ENCODE measurements around the gene TENM4.
"Not testable (repeated sequence)": the region's sequence is repeated elsewhere in the genome, so short reads cannot be mapped to it uniquely, and the experiment has no call there.

TENM4 gene

DNA sequence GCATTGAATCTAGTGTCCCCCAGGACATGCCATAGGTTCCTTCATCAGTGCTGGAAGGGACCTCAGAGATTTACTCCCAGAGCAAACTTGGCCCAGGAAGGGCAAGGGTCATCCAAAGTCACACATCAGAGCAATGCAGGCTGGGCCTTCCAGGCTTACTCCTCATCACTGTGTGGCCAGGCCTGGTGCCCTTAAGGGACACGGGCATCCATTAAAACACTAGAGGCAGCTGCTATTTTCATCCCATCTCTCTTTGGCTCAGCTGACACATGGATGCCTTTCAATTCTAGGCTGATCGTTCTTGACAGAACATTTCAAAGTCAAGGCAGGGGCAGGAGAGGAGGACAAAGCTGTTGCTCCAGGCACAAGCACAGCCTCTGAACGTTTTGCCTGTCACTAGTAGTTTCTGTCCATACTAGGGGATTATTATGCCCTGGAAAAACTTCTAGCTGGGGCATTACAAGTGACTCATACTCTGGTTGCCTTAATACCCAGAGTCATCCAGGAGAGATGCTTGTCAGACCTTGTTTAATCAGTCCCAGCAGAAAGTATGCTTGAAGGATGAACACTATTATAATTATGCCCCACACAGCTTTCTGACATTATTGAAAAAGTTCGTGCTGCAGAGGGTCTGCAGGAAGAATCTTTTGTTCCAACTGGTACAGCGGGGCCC lies 240.3 kb downstream of the TENM4 start:
- no peak for DNase-seq

DNA sequence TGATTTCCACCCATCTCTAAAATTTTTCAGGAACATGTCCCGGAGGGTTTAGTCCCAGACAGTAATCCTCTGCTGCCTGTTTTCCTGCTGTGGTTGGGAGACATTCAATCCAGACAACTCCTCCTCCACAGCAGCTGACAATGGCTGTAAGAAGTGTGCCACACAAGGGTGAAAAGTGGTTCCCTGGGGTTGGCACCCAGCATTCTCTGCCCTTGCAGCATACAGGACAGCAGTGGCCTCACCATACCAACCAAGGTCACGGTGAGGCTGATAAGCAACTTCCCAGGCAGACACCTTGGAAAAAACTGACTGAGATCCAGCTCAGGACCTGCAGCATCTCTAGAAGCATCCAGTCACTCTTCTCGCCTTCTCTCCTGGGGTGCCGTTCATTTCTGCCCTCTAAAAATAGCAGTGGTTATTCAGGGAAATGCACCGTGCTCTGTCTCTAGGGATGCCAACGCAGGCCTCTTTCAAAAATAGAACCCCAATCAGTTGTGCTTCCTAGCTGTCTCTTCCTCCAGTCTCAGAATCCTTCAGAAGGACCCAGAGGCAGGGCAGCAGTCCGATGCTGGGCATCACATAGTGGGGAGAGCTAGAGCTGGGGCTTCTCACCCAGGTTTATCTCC lies 241.0 kb downstream of the TENM4 start:
- no peak for DNase-seq

DNA sequence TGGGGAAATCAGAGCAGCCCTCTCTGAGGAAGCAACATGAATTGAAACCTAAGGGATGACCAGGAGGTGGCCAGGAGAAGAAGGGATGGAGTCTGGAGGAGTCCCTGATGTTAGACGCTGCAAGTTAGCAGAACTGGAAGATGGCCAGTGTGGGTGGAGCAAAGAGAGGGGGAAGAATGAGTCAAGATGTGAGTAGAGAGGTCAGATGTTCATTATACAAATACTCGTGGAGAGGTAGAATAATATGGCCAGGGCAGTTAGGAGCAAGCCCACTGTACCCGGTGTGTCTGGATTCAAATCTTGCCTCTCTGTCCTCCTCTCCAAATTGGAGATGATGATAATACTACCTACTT lies 242.0 kb downstream of the TENM4 start:
- DNase-seq: no peak

DNA sequence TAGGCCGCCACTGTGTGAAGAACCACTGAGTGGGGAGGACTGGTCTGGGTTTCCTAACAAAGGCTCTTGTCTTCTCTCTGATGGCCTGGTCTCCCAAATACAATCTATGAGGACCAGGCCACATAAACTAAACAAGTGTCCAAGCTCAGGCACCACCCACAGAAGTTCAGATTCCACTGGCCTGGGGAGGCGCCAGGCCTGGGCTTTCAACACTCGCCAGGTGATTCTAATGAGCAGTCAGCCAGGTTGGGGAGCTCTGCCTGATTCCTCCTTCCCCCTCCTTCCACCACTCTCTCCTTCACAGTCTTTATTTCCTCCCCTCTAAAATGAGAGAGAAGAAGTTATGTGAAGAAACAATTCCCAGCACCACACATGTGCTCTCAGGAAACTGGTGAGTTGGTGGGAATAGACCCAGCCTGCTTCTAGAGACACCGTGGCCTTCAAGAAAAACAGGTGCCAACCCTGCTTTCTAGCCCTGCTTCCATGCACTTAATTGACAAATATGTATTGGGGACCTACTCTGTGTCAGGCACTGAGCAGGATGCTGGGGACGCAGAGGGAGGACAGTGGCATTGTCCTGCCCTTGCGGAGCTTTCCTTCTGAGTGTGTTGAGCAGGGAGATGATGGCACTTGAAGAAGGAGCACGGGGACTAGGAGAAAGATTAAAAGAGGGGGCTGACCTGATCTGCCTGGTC lies 242.5 kb downstream of the TENM4 start:
- DNase-seq: no peak

DNA sequence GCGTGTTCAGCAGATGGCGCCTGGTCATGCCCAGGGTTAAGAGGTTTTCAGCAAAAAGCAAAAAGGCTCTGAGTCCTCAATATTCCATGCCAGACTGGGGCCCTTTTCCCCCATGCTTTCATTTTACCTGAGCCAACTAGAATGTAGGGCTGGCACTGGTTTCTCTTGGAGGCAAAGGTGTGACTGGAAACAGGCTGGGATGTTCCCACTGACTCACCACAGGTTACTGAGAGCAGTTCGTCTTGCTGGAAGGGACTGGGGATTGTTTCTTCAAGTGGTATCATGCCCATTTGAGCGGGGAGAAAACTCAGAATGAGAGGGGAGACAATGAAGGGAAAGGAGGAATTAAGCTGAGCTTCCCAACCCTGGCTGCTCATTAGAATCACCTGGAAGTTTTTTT lies 243.9 kb downstream of the TENM4 start:
- no peak for DNase-seq

DNA sequence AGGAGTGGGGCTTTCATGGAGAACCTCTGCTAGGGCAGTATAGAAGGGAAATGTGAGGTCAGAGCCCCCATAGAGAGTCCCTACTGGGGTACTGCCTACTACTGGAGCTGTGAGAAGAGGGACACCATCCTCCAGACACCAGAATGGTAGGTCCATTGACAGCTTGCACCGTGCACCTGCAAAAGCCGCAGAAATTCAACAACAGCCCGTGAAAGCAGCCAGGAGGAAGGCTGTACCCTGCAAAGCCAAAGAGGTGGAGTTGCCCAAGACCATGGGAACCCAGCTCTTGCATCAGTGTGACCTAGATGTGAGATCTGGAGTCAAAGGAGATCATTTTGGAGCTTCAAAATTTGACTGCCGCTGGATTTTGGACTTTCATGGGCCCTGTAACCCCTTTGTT lies 245.6 kb downstream of the TENM4 start:
- no peak for DNase-seq

DNA sequence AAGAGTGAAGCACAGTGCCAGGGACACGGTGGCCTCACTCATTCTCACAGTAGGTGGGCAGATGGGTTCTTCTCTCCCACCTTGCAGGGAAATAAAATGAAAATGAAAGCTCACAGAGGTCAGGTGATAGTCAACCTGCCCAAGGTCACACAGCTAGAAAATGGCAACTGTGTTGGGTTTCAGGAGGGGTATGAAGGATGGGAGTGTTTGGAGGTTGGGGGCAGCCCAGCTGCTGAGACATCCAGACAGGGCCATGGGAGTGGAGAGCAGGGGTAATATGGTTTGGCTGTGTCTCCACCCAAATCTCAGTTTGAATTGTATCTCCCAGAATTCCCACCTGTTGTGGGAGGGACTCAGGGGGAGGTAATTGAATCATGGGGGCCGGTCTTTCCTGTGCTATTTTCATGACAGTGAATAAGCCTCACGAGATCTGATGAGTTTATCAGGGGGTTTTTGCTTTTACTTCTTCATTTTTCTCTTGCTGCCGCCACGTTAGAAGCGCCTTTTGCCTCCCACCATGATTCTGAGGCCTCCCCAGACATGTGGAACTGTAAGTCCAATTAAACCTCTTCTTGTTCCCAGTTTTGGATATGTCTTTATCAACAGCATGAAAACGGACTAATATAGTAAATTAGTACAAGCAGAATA lies 247.0 kb downstream of the TENM4 start:
- DNase-seq: no peak

DNA sequence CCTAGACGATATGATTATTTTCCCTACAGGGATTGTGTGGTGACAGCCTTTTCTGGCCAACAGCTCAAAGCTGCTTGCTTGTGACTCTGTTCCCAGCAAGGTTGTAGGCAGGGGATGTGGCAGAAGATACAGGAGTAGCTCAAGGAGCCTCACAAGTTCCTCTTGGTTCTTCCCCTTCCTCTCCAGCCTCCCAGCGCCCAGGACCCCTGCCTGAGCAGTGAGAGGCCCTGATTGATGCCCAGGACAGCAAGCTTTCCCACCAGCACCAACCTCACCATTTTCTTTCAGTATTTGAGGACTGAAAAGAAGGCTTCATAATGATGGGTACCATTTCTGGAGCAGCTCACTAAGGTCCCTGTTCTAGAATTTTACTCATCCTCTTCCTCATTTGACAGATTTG lies 248.0 kb downstream of the TENM4 start:
- no peak for DNase-seq

DNA sequence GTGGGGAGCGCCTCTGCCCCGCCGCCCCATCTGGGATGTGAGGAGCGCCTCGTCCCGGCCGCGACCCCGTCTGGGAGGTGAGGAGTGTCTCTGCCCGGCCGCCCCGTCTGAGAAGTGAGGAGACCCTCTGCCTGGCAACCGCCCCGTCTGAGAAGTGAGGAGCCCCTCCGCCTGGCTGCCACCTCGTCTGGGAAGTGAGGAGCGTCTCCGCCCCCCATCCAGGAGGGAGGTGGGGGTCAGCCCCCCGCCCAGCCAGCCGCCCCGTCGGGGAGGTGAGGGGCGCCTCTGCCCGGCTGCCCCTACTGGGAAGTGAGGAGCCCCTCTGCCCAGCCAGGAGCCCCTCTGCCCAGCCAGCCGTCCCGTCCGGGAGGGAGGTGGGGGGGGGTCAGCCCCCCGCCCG lies 249.1 kb downstream of the TENM4 start:
- DNase-seq: not testable (repeated sequence)

DNA sequence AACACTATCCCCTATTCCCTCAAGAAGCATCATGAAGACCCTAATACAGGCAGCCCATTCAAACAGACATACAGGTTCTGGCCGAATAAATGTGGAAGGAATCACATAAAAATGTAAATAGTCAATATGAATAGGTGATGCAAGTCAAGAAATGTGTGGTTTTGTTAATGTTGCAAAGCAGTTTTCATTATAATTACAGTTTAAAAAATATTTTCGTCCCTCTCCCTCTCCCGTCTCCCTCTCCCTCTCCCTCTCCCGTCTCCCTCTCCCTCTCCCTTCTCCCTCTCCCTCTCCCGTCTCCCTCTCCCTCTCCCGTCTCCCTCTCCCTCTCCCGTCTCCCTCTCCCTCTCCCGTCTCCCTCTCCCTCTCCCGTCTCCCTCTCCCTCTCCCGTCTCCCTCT lies 250.3 kb downstream of the TENM4 start:
- not testable (repeated sequence) for DNase-seq

DNA sequence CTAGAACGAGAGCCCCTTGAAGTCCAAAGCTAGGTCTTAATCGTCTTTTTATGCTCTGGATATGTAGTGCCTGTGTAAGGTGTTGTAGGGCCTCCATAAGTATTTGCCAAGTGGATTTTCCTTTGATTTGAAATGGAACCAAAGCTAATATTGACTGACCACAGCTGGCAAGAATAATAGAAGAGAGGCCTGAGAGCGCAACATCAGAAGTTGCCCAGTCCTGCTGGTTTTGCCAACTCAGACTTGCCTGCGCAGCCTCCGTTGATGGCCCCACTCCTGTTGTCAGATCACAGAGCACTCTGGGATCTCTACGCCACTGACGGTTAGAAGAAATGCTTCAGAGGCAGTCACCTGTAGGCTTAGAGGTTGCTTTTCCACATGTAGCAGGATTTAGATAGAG lies 251.2 kb downstream of the TENM4 start:
- DNase-seq: no peak

DNA sequence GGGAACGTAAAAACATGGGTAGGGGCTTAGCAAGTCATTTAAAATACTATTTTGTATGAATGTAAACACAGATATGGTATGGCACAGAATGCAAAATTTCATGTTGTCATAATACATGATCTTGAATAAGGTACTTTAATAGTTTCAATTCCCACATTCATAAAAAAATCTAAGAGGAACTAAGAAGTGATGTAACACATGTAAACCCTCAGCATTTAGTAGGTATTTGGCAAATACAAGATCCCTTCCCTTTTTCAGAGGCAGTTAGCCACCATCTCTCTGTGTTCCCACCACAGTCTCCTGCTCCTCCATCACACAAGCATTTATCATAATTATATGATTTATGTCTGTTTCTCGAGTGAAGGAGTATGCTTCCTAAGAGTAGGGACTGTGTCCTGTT lies 251.8 kb downstream of the TENM4 start:
- DNase-seq: no peak

DNA sequence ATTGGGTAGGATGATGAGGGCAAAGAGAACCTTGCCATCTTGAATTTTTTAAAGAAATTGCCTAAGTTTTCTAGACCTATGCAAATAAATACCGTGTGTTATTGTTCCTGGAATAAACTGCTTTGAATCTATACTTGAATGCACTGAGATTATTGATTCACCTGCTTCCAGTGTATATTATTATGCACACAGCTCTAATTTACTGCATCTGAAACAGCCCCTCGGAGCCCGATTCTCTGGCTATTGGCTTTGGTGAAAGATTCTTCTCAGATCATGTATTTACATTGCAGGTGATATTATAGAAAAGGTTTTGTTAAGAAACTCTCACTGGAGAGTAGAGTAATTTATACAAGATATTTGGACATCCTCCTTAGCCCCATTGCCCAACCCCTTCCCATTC lies 254.2 kb downstream of the TENM4 start:
- no peak for DNase-seq

DNA sequence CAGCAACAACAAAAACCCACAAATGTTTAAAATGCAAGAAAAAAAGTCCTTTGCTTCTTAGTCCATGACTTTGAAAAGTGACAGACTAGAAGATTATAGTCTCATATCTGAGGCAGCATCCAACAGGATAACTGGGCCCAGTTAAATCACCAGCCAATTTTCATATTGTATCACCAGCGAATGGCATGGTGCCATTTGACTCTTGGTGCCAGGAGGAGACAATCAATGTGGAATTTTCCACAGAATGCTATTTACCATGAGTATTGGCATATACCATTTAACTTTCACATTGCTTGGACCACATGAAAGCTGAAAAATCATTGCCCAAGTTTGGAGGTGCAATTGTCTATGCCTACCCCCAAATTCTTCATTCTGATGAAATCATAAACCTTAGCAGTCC lies 255.5 kb downstream of the TENM4 start:
- DNase-seq: no peak

DNA sequence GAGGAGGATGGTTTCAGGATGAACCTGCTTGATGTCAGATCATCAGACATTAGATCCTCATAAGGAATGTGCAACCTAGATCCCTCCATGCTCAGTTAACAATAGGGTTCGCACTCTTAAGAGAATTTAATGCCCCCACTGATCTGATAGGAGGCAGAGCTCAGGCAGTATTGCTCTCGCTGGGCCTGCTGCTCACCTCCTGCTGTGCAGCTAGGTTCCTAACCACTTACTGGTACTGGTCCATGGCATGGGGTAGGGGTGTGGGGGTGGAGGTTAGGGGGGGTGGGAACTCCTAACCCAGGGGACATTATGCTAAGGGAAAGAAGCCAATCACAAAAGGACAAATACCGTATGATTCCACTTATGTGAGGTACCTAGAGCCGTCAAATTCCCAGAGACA lies 256.5 kb downstream of the TENM4 start:
- no peak for DNase-seq

DNA sequence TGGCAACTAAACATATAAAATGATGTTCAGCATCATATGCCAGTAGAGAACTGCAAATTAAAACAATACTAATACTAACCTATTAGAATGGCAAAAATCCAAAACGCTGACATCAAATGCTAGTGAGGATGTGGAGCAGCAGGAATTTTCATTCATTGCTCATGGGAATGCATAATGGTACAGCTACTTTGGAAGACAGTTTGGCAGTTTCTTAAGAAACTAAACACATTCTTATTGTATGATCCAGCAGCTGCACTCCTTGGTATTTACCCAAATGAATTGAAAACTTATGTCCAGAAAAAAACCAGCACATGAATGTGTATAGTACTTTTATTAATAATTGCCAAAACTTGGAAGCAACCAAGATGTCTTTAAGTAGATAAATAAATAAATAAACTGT lies 258.0 kb downstream of the TENM4 start:
- no peak for DNase-seq

DNA sequence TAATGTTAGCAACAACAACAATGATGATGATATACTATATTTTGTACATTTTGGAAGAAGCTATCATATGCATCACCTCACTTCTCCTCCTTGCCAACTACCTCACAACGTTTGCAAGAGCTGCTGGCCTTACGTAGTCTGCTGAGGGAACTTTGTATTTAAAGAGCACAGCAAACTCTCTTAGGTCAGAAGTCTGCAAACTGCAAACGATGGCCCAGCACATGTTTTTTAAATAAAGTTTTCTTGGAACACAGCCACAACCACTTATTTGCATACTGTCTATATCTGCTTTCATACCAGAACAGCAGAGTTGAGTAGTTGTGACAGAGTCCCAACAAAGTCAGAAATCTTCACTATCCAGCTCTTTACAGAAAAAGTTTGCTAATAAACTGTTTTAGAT lies 261.7 kb downstream of the TENM4 start:
- no peak for DNase-seq

DNA sequence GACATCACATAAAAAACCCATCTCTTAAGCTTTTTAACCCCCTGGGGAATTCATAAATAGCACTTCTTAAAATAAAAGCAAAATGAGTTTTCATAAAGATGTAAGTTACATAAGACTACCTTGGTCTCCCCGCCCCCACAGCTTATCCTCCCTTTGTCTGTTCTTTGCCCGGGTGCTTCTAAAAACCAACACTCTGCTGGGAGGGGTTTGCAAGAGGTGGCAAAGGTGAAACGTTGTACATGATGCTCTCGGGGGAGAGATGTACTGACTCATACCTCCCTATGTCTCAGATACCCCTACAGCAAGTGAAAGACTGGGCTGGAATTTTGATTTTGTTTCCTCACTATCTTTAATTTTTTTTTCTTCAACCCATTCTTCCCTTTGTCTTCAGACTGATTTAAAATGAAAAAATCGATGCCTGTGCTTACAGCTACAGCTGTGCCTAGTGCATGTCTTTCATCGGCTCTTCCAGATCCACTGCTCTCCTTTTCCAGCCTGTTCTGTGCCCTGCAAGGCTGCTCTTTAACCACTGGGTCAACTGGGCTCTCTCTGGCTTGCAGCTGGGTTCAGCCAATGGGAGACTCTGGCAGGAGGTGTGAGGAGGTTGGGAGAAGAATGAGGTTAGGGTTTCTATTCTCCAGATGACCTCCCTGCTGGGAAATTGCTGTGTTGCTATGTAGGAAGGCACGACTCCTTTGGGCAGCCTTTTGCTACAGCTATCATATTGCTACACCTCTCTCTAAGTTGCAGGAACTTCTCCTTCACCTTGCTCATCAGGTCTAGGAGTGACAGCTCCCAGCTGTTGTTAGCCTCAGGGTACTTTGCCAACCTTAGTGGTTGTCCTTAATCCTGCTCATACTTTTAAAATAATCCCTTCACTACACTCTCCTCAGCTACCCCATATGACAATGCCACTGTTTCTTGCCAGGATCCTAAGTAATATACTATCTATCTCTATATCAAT lies 266.5 kb downstream of the TENM4 start:
- DNase-seq: no peak

DNA sequence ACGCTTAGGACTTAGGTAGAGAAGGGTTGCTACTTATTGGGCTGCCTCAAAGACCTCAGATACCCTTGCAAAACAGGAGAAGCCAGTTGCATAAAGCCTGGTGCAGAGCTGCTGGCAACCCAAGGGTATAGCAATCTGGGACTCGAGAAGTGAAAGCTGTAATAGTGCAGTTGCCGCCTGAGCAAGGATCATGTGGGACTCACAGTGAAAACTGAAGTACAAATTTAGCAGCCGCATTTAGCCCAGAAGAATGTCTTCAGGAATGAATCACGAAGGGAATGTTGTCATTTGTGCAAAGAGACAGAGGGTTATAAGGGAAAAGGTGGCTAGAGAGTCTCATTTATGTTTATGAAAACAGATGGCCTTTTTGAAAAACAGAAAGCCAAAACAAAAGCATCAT lies 267.2 kb downstream of the TENM4 start:
- no peak for DNase-seq

DNA sequence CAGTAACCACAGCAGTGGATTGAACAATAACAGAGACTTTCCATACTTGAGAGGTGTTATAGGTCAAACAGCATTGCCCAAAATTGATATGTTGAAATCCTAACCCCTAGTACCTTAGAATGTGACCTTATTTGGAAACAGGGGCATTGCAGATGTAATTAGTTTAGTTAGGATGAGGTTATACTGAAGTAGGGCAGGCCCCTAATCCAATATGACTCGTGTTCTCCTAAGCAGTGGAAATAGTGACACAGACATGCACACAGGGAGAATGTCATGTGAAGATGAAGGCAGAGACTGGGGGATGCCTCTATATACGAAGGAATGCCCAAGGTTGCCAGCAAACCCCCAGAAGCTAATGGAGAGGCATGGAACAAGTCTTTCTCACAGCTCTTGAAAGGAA lies 270.5 kb downstream of the TENM4 start:
- no peak for DNase-seq

DNA sequence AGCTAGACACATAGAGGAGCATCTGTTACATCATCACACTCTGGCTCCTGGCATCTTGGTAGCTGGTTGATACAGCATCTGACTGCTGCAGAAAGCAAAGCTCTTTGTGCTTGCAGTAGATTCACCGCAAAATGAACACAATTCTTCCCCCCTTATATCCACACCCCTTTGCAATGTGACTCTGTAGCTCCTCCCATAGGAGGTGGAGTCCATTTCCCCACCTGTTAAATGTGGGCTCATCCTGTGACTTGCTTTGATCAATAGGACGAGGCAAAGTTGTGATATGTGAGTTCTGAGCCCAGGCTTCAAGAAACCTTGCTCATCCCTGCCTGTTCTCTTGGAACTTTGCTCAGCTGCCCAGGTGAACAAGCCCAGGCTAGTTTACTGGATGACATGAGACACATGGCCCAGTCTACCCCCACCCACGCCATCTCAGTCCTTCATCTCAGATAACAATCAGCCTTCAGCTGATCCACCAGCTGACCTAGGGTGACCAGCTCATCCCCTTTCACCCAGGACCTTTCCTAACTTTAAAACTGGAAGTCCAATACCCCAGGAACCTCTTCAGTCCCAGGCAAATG lies 272.2 kb downstream of the TENM4 start:
- DNase-seq: no peak

DNA sequence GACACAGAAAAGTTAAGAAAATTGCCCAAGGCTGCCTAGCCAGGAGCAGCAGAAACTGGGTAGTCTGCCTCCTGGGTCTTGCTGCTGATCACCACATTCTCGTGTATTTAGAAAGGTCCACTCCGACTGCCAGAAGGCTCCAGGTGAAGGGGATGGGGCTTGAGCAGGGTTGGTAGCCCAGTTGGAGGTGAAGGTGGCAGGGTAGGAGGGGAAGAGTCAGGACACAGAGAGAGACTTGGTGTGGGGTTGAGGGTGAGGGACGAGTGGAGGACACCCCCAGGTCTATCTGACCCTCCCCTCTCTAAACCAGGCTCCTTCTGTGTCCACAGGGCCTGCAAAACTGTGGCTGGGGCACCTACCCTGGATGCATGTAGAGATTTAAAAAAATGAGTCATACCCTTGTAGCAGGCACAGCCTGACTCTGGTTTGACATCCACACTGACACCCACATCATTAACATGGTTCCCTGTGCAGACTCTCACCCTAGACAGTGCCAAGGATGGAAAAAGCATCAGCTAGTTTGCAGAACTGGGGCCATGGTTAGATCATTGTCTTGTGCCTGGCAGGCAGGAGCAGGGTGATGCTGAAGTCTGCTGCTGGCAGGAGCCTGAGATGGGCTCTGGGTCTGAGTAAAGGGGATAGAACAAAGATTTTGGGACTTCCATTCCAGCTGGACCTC lies 273.2 kb downstream of the TENM4 start:
- DNase-seq: no peak
